ENCODE data around the gene LNX1.
A peak's percentile ranks its signal among the peaks of the same experiment; 100 is the strongest.

LNX1 gene

GRCh38 chr4:53592686-53593501, 1.6 kb upstream of the LNX1 start:
- TF ChIP-seq ZFX (IDR thresholded peaks at IDR 0.05), result no peak
- peak overlapping the region; percentile 73 for H3K27ac ChIP-seq

GRCh38 chr4:53592122-53592521, 836 bp upstream of the LNX1 start:
- peak overlapping the region; percentile 73 for H3K27ac ChIP-seq
- TF ChIP-seq CTCF (conservative IDR thresholded peaks at IDR 0.05) (no peak), ZFX (IDR thresholded peaks at IDR 0.05) (no peak)

GRCh38 chr4:53590187-53590586, 1.1 kb downstream of the LNX1 start:
- no peak for TF ChIP-seq CTCF (conservative IDR thresholded peaks at IDR 0.05)
- no peak for TF ChIP-seq ZFX (IDR thresholded peaks at IDR 0.05)
- H3K27ac ChIP-seq, result no peak overlapping the region

GRCh38 chr4:53589511-53589910, 1.8 kb downstream of the LNX1 start:
- no peak overlapping the region for H3K27ac ChIP-seq
- TF ChIP-seq CTCF (conservative IDR thresholded peaks at IDR 0.05) (no peak), ZFX (IDR thresholded peaks at IDR 0.05) (no peak)

DNA sequence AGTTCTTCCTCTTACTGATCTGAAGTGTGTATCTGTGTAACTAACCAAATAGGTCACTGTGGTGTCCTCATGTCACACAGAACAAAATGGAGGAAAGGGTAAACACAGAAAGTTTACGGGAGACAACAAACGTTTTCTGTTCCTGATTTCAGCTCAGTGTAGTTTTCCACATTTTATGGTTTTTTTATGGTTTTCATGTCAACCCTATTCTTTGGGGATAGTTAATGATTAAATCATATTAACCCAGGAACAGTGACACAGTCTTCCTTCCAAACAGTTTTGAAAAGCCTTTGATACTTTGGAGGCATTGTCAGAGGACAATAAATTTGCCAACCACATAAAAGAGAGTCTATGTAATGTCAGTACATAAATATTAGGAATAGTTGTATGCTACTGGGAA, 4.2 kb downstream of the LNX1 start:
- TF ChIP-seq CTCF (conservative IDR thresholded peaks at IDR 0.05) (no peak), ZFX (IDR thresholded peaks at IDR 0.05) (no peak)
- no peak overlapping the region for H3K27ac ChIP-seq

- no peak overlapping the region for H3K27ac ChIP-seq
- TF ChIP-seq CTCF (conservative IDR thresholded peaks at IDR 0.05) (no peak), ZFX (IDR thresholded peaks at IDR 0.05) (no peak)
These were observed 5.0 kb downstream of the LNX1 start for GRCh38 chr4:53586121-53586816.

DNA sequence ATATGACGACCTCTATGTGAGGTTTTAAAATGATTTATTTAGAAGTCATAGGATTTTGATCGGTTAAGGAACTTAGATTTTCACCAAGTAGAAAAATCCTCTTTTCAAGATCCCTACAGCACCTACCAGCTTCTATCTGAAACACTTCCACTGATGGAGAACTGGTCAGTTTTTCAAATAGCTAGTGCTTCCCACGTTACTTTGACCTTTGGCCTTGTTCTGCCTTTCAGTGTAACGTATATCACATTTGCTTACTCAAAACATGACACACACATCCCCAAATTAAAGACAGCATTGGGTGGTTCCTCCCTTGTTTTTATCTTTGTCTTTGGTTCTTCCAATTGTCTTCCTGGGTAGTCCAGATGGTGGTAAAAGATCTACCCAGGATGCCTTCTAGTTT, 6.6 kb downstream of the LNX1 start:
- TF ChIP-seq CTCF (conservative IDR thresholded peaks at IDR 0.05) (no peak), ZFX (IDR thresholded peaks at IDR 0.05) (no peak)

More for the DNA sequence above, 6.6 kb downstream of the LNX1 start:
- H3K27ac ChIP-seq, result no peak overlapping the region

Measured in C4-2B (cell line).